Measurements from ENCODE around the gene GPC5.

- no peak for TF ChIP-seq POLR2AphosphoS5 (IDR thresholded peaks at IDR 0.05; ENCODE audit: low read depth, low read length)
- no peak for TF ChIP-seq CTCF (IDR thresholded peaks at IDR 0.05)
- TF ChIP-seq REST (IDR thresholded peaks at IDR 0.05; ENCODE audit: insufficient read depth in 1 of 2, low read depth in 2 of 2, low read length in 1 of 2) = no peak
Observed at GRCh38 chr13:91595677-91596076, 197.3 kb downstream of the GPC5 start.
